ENCODE data around the gene CMBL.
"Not testable (repeated sequence)": the region's sequence is repeated elsewhere in the genome, so short reads cannot be mapped to it uniquely, and the experiment has no call there.

The CMBL gene

GRCh38 chr5:10272875-10273209 is 34.9 kb downstream of the CMBL start:
- DNase-seq; in situ Hi-C loops (cut with HindIII; ENCODE audit: low pct_ligation_motif_present, low pct_unique_long_range_greater_than_20kb, low sequenced_read_pairs): not testable (repeated sequence)

- no peak for DNase-seq
- in situ Hi-C loops (cut with HindIII; ENCODE audit: low pct_ligation_motif_present, low pct_unique_long_range_greater_than_20kb, low sequenced_read_pairs) = no loop called here
Observed at GRCh38 chr5:10272053-10272874, 35.4 kb downstream of the CMBL start.

- in situ Hi-C loops (cut with HindIII; ENCODE audit: low pct_ligation_motif_present, low pct_unique_long_range_greater_than_20kb, low sequenced_read_pairs) = no loop called here
- no peak for DNase-seq
Observed at GRCh38 chr5:10268100-10268499, 39.6 kb downstream of the CMBL start.

GRCh38 chr5:10266839-10267238 is 40.9 kb downstream of the CMBL start:
- in situ Hi-C loops (cut with HindIII; ENCODE audit: low pct_ligation_motif_present, low pct_unique_long_range_greater_than_20kb, low sequenced_read_pairs) = no loop called here
- DNase-seq = no peak

- in situ Hi-C loops (cut with HindIII; ENCODE audit: low pct_ligation_motif_present, low pct_unique_long_range_greater_than_20kb, low sequenced_read_pairs) = no loop called here
- no peak for DNase-seq
Observed at GRCh38 chr5:10266137-10266536, 41.6 kb downstream of the CMBL start.

- in situ Hi-C loops (cut with HindIII; ENCODE audit: low pct_ligation_motif_present, low pct_unique_long_range_greater_than_20kb, low sequenced_read_pairs) = no loop called here
- DNase-seq = no peak
Observed at GRCh38 chr5:10265245-10266109, 42.2 kb downstream of the CMBL start.

GRCh38 chr5:10264604-10265003 is 43.1 kb downstream of the CMBL start:
- no peak for DNase-seq
- in situ Hi-C loops (cut with HindIII; ENCODE audit: low pct_ligation_motif_present, low pct_unique_long_range_greater_than_20kb, low sequenced_read_pairs) = no loop called here

- in situ Hi-C loops (cut with HindIII; ENCODE audit: low pct_ligation_motif_present, low pct_unique_long_range_greater_than_20kb, low sequenced_read_pairs) = no loop called here
- DNase-seq = no peak
Observed at GRCh38 chr5:10262995-10263394, 44.7 kb downstream of the CMBL start.

- DNase-seq = no peak
- in situ Hi-C loops (cut with HindIII; ENCODE audit: low pct_ligation_motif_present, low pct_unique_long_range_greater_than_20kb, low sequenced_read_pairs) = no loop called here
Observed at GRCh38 chr5:10262121-10262774, 45.5 kb downstream of the CMBL start.

GRCh38 chr5:10261065-10261464 is 46.6 kb downstream of the CMBL start:
- no peak for DNase-seq
- in situ Hi-C loops (cut with HindIII; ENCODE audit: low pct_ligation_motif_present, low pct_unique_long_range_greater_than_20kb, low sequenced_read_pairs) = no loop called here

- in situ Hi-C loops (cut with HindIII; ENCODE audit: low pct_ligation_motif_present, low pct_unique_long_range_greater_than_20kb, low sequenced_read_pairs) = no loop called here
Observed at GRCh38 chr5:10259899-10260298, 47.8 kb downstream of the CMBL start.

GRCh38 chr5:10257870-10258269 is 49.8 kb downstream of the CMBL start:
- in situ Hi-C loops (cut with HindIII; ENCODE audit: low pct_ligation_motif_present, low pct_unique_long_range_greater_than_20kb, low sequenced_read_pairs) = no loop called here
- no peak for DNase-seq

More at GRCh38 chr5:10259899-10260298, 47.8 kb downstream of the CMBL start:
- DNase-seq = no peak

- in situ Hi-C loops (cut with HindIII; ENCODE audit: low pct_ligation_motif_present, low pct_unique_long_range_greater_than_20kb, low sequenced_read_pairs) = no loop called here
- DNase-seq = no peak
Observed at GRCh38 chr5:10254686-10255085, 53.0 kb downstream of the CMBL start.

GRCh38 chr5:10253390-10253789 is 54.3 kb downstream of the CMBL start:
- DNase-seq = no peak
- in situ Hi-C loops (cut with HindIII; ENCODE audit: low pct_ligation_motif_present, low pct_unique_long_range_greater_than_20kb, low sequenced_read_pairs) = no loop called here

- in situ Hi-C loops (cut with HindIII; ENCODE audit: low pct_ligation_motif_present, low pct_unique_long_range_greater_than_20kb, low sequenced_read_pairs) = no loop called here
- DNase-seq = no peak
Observed at GRCh38 chr5:10251405-10251804, 56.3 kb downstream of the CMBL start.

- in situ Hi-C loops (cut with HindIII; ENCODE audit: low pct_ligation_motif_present, low pct_unique_long_range_greater_than_20kb, low sequenced_read_pairs) = no loop called here
- DNase-seq = peak; percentile 35
Observed at GRCh38 chr5:10250806-10251276, 56.9 kb downstream of the CMBL start.

- in situ Hi-C loops (cut with HindIII; ENCODE audit: low pct_ligation_motif_present, low pct_unique_long_range_greater_than_20kb, low sequenced_read_pairs) = no loop called here
- DNase-seq = peak; percentile 96
Observed at GRCh38 chr5:10249948-10250805, 57.5 kb downstream of the CMBL start, which contains the start of gene CCT5. Gene CCT5 (plus strand): TSS chr5:10250280. CDS start chr5:10250341, 61 bp downstream.

Measured in ACHN (cell line).